Spinal cord (tissue), 10 donors: Measurements from ENCODE around the gene PLPPR1. TPM values are rescaled to one million over a fixed set of nuclear protein-coding genes. Genes with fewer than 3 reads are reported as not detected.

Source experiments
- DNase-seq, 6 donors: peaks; one replicate each; pipeline versions ENCODE4 v3.0.0 to v3.0.0-alpha.2; 2013 to 2015; ENCODE audit warnings: low spot score in 6 of 6, low read depth in 4 of 6
- H3K27ac ChIP-seq: one replicate; pipeline ENCODE4 v1.5.1; 2013; ENCODE audit warnings: low read depth, low read length, control low read depth
- H3K27me3 ChIP-seq: one replicate; pipeline ENCODE4 v1.6.1; 2013; ENCODE audit warnings: low read length; ENCODE audit not compliant: control insufficient read depth, insufficient read depth
- H3K36me3 ChIP-seq: one replicate; pipeline ENCODE4 v1.6.1; 2013; ENCODE audit warnings: low read length; ENCODE audit not compliant: control insufficient read depth, insufficient read depth
- H3K4me1 ChIP-seq: one replicate; pipeline ENCODE4 v1.6.1; 2013; ENCODE audit warnings: low read length; ENCODE audit not compliant: control insufficient read depth, insufficient read depth
- H3K4me3 ChIP-seq: one replicate; pipeline ENCODE4 v1.5.1; 2013; ENCODE audit warnings: low read depth, low read length, control low read depth
- H3K9me3 ChIP-seq: one replicate; pipeline ENCODE4 v1.6.1; 2013; ENCODE audit warnings: low read length; ENCODE audit not compliant: control insufficient read depth, insufficient read depth
- WGBS: methylation state at CpG from one replicate; pipeline ENCODE4 v1.1.5; 2013; ENCODE audit warnings: missing lambda C conversion rate; ENCODE audit not compliant: insufficient coverage; 5-methylcytosine and 5-hydroxymethylcytosine counted together
- polyA plus RNA-seq, 2 donors: library from polyadenylated mRNA; unstranded; fragments of 120-200 nt; gene quantifications; one replicate each; pipeline ENCODE4 v1.2.1, GENCODE V29; 2013; ENCODE audit not compliant: insufficient read length in 2 of 2
- total RNA-seq, 2 donors: library from RNA; depleted of rRNA in 1 of 2; stranded (reverse); fragments of 120-200 nt in 1 of 2; fragments of >200 nt in 1 of 2; gene quantifications; one replicate each; pipeline versions ENCODE4 v1.2.3 to v1.2.4, GENCODE V29; 2013 to 2014
- donor health status: healthy.

Gene PLPPR1
- total and polyA plus RNA-seq, 4 donors, result 35.9 to 125 (median 106) TPM

DNA sequence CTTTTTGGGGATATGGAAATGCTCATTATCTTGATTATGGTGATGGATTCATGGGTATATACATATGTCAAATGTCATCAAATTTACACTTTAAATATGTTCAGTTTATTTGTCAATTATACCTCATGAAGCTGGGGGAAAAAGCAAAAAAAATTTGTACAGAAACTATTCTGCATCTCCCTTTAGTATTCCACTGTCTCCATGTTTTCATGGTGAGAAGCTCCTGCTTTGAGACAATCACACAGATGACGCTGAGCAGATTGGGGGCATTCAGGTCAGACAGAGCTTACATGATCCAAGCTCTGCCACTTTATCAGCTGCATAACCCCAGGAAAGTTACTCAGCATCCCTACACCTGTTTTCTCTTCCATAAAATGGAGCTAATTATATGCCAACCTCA, 101.5 kb downstream of the PLPPR1 start:
- Histone ChIP-seq H3K9me3 (no peaks in the 10 kb centered on the region), H3K4me3 (no peak overlapping the region), H3K27me3 (no peaks in the 10 kb centered on the region), H3K27ac (no peak overlapping the region), H3K4me1 (no peaks in the 10 kb centered on the region), H3K36me3 (no peaks in the 10 kb centered on the region)
- WGBS, result 40% methylated on average over 1 of the region's 1 CpG
- DNase-seq, result peak in 1 of 6 donors; percentile 82

DNA sequence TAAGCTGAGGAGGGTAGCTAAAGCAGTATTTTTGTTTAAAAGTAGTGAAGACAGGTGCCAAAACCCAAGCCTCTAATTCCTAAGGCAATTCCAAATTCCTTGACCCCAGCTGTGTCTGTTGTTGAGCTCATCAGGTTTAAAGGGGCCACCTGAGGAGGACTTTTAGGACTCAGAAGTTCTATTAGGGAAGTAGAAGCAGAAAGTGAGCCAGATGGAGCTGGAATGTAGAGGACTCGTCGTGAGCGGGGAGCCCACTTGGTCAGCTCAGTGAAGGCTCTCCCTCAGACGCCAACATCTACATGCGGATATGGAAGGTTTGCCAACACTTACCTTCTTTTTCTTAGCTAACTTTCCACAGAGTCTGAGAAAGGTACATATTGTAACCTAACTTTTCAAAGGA, 102.8 kb downstream of the PLPPR1 start:
- Histone ChIP-seq H3K9me3 (no peaks in the 10 kb centered on the region), H3K4me1 (no peaks in the 10 kb centered on the region), H3K4me3 (no peak overlapping the region), H3K27ac (no peak overlapping the region), H3K36me3 (no peaks in the 10 kb centered on the region), H3K27me3 (no peaks in the 10 kb centered on the region)
- no CpG with 5 or more reads among the region's 5 CpGs for WGBS
- no peak for DNase-seq

DNA sequence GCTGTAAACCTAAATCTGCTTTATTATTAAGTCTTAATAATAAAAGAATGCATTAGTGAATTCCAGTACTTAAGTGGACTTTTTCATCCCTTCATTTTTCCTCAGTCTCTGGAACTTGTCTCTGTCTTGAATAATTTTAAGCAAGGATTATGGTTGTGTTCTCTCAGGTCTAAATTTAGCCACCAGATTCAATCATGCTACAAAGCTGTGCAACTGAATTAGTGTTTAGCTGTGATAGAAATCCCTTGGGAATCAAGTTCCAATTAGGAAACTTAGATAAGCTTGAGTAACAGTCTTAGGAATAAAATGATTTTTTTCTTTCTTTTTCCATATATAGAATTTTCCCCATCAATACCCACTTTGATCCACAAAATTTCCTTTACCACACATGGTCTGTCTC, 104.3 kb downstream of the PLPPR1 start:
- no peaks in the 10 kb centered on the region for H3K9me3 ChIP-seq
- no peaks in the 10 kb centered on the region for H3K27me3 ChIP-seq
- peak in 2 of 6 donors; percentile 40 to 66 for DNase-seq
- H3K27ac ChIP-seq, result no peak overlapping the region
- H3K4me1 ChIP-seq, result no peaks in the 10 kb centered on the region
- no peak overlapping the region for H3K4me3 ChIP-seq
- no peaks in the 10 kb centered on the region for H3K36me3 ChIP-seq

DNA sequence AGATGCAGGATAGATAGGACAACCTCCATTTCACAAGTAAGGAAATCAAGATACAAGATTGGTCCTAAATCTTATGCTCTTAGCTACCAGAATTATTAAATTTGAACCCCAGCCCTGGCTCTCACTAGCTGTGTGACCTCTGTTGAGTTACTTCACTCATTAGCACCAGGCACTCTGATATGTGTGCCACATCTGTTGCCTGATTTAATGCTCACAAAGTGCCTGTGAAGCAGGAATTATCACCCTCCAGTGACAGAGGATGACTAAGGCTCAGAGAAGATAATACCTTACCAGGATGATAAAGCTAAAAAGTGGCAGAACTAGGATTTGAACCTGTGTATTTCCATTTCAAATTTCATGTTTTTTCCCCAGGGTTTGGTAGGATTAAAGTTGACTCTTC, 110.0 kb downstream of the PLPPR1 start:
- no peak for DNase-seq
- Histone ChIP-seq H3K36me3 (no peaks in the 10 kb centered on the region), H3K27me3 (no peaks in the 10 kb centered on the region), H3K4me3 (no peak overlapping the region), H3K9me3 (no peaks in the 10 kb centered on the region), H3K4me1 (no peaks in the 10 kb centered on the region), H3K27ac (no peak overlapping the region)

DNA sequence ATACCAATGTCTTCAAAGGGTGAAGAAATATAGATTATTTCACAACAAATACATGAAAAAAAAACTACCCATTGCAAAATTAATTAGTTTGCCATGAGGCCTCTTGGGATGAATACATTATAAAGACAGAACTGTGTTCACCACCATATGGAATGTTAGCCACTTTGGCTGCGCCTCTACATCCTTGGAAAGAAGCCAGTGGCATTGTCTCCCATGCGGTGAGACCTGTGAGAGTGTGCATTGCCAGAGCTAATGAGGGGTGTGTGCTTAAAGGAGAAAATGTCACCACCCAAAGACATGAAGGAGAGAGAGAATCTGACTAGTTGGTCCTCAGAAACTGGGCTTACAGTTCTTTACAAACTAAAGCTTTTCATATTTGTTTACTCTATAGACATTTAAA, 110.6 kb downstream of the PLPPR1 start:
- H3K9me3 ChIP-seq, result no peaks in the 10 kb centered on the region
- H3K4me1 ChIP-seq, result no peaks in the 10 kb centered on the region
- DNase-seq, result peak in 2 of 6 donors; percentile 52 to 82
- H3K27me3 ChIP-seq, result no peaks in the 10 kb centered on the region
- H3K4me3 ChIP-seq, result no peak overlapping the region
- no CpG with 5 or more reads among the region's 2 CpGs for WGBS
- no peaks in the 10 kb centered on the region for H3K36me3 ChIP-seq
- no peak overlapping the region for H3K27ac ChIP-seq

DNA sequence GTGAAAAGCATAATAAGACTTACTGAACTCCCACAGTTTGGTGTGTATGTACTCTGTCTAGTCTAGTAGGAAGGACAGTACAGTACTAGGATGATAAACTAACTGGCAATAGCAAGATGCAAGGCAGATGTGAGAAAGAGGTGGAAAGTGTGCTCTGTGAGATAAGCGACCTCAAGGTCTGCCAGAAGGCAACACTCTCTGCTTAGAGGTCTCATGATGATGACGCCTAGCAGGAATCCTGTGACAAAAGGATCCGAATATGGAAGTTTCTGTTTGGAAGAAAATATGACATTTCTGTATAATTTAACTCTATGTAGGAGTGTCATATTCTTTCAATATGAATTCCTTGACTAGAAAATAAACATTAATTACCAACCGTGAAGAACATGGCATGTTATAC, 112.2 kb downstream of the PLPPR1 start:
- Histone ChIP-seq H3K27ac (no peak overlapping the region), H3K27me3 (no peaks in the 10 kb centered on the region)
- 90% methylated on average over 1 of the region's 4 CpGs for WGBS

DNA sequence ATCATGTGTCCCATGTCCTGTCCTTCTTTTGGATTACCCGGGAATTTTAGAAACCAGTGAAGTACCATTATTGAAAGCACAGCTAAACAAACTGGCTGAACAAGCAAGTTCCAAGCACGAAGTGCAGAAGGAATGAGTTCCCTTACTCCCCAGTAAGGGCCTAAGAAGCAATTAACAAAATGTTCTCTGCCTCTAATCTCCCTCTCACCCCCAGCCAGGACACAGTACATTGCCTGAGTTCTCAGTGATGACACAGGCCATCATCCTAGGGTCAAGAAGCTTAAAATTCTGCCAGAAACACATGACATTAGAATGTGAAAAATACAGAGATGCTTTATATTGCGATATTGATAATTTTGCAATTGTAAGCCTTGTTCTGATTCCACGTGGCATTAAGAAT, 118.0 kb downstream of the PLPPR1 start:
- Histone ChIP-seq H3K36me3 (no peaks in the 10 kb centered on the region), H3K4me3 (no peak overlapping the region), H3K4me1 (no peaks in the 10 kb centered on the region), H3K27ac (no peak overlapping the region), H3K9me3 (no peaks in the 10 kb centered on the region), H3K27me3 (no peaks in the 10 kb centered on the region)
- DNase-seq, result no peak
- WGBS, result 73% methylated on average over 2 of the region's 4 CpGs

More for the DNA sequence above, 112.2 kb downstream of the PLPPR1 start:
- H3K4me1 ChIP-seq, result no peaks in the 10 kb centered on the region
- DNase-seq, result no peak
- H3K36me3 ChIP-seq, result no peaks in the 10 kb centered on the region
- H3K9me3 ChIP-seq, result no peaks in the 10 kb centered on the region
- no peak overlapping the region for H3K4me3 ChIP-seq

DNA sequence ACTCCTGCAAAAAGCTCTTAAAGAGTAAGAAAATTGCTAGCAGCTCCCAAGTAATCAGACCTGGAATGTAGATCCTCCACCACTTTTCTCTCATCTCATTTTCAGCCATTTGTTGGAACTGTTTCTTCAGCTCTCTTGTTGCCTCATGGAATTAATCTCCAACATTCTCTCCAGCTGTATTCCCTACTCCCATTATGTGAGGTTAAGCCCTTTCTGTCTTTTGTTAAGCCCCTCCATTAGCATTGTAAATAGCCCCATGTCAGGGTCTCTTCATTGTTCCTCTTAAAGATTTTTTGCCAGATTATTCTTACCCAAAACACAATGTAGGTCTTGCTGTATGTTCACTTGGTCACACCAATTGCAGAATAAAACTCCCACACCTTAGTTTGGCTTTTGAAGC, 119.8 kb downstream of the PLPPR1 start:
- Histone ChIP-seq H3K27me3 (no peaks in the 10 kb centered on the region), H3K36me3 (no peaks in the 10 kb centered on the region), H3K27ac (no peak overlapping the region)

DNA sequence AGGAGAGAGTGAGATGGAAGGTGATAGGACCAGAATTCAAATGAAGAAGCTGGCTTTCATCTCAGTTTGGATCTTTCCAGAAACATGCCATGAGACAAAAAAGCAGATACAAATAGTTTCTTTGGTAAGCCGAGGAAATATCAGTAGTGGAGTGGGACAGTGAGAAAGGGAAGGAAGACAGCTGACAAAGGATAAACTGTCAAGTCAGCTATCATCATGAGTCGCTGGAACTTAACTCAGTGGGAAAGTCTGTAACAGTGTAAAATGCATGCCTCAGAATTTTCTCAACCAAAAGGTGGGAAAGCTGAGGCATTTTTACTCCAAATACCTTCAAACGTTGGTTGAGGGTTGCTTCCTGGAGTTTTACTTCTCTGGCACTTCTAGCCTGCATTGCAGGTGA, 129.8 kb downstream of the PLPPR1 start:
- 75% methylated on average over 2 of the region's 3 CpGs for WGBS
- Histone ChIP-seq H3K4me1 (no peaks in the 10 kb centered on the region), H3K27ac (no peak overlapping the region), H3K27me3 (no peaks in the 10 kb centered on the region), H3K36me3 (no peaks in the 10 kb centered on the region), H3K4me3 (no peak overlapping the region), H3K9me3 (no peaks in the 10 kb centered on the region)
- DNase-seq, result peak in 1 of 6 donors; percentile 32

More for the DNA sequence above, 119.8 kb downstream of the PLPPR1 start:
- Histone ChIP-seq H3K4me3 (no peak overlapping the region), H3K9me3 (no peaks in the 10 kb centered on the region), H3K4me1 (no peaks in the 10 kb centered on the region)
- no peak for DNase-seq

DNA sequence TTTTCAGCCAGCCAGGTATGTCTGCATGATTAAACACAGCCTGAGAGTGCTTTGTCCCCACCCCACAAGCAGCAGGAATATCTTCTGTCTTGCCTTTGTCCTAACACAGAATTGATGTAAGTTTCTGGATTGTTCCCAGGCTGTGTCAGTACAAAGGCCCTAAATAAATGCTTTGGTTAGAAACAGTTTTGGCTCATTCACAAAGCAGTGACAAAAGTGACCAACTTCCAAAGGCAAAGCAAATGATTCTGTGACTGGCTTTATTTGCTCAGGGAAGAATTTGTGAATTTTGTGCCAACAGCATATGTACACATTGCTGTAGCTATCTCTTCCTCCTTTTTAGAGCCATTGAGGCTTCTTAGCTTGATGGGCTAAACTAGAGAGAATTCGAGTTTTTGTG, 133.7 kb downstream of the PLPPR1 start:
- peaks cover 3% of the 10 kb centered on the region for H3K4me1 ChIP-seq
- no CpG with 5 or more reads among the region's 1 CpG for WGBS
- no peaks in the 10 kb centered on the region for H3K27me3 ChIP-seq
- no peaks in the 10 kb centered on the region for H3K36me3 ChIP-seq
- H3K9me3 ChIP-seq, result no peaks in the 10 kb centered on the region
- no peak overlapping the region for H3K27ac ChIP-seq
- no peak overlapping the region for H3K4me3 ChIP-seq
- DNase-seq, result peak in 5 of 6 donors; percentile 24 to 78 (median 35)
